Hepatocyte (in vitro differentiated cells): ENCODE measurements around the gene TOMM5. TPM values are rescaled to one million over a fixed set of nuclear protein-coding genes. Genes with fewer than 3 reads are reported as not detected.

Experiments
- DNase-seq: peaks from one replicate; pipeline ENCODE4 v3.0.0-alpha.2; 2016; ENCODE audit warnings: low spot score
- H2AFZ ChIP-seq: fragments of 200-600 bp; sonication (generic); 2 replicates; pipeline ENCODE4 v1.6.0; 2016; ENCODE audit warnings: antibody characterized with exemption, mild to moderate bottlenecking
- H3K27ac ChIP-seq: fragments of 200-600 bp; sonication (generic); 2 replicates; pipeline ENCODE4 v1.5.1; 2016; ENCODE audit warnings: mild to moderate bottlenecking
- H3K27me3 ChIP-seq: fragments of 200-600 bp; sonication (generic); 2 replicates; pipeline ENCODE4 v1.6.1; 2016
- H3K36me3 ChIP-seq: fragments of 200-600 bp; sonication (generic); replicated peaks from 2 replicates; pipeline ENCODE4 v1.5.1; 2016; ENCODE audit warnings: low read depth; ENCODE audit not compliant: insufficient read depth
- H3K4me1 ChIP-seq: fragments of 200-600 bp; sonication (generic); 2 replicates; pipeline ENCODE4 v1.5.1; 2016; ENCODE audit warnings: mild to moderate bottlenecking, moderate library complexity; ENCODE audit not compliant: insufficient read depth
- H3K4me2 ChIP-seq: fragments of 200-600 bp; sonication (generic); 2 replicates; pipeline ENCODE4 v1.6.0; 2016
- H3K4me3 ChIP-seq: fragments of 200-600 bp; sonication (generic); 2 replicates; pipeline ENCODE4 v1.5.1; 2016; ENCODE audit warnings: mild to moderate bottlenecking
- H3K79me2 ChIP-seq: fragments of 200-600 bp; sonication (generic); 2 replicates; pipeline ENCODE4 v1.6.0; 2017; ENCODE audit warnings: mild to moderate bottlenecking
- H3K9me2 ChIP-seq: fragments of 200-600 bp; sonication (generic); replicated peaks from 2 replicates; pipeline ENCODE4 v1.6.0; 2017; ENCODE audit warnings: mild to moderate bottlenecking; ENCODE audit not compliant: insufficient read depth
- H3K9me3 ChIP-seq: fragments of 200-600 bp; sonication (generic); 2 replicates; pipeline ENCODE4 v1.5.1; 2016; ENCODE audit warnings: low read depth, mild to moderate bottlenecking
- H4K20me1 ChIP-seq: fragments of 200-600 bp; sonication (generic); 2 replicates; pipeline ENCODE4 v1.6.0; 2016; ENCODE audit warnings: mild to moderate bottlenecking; ENCODE audit not compliant: insufficient read depth, poor library complexity, severe bottlenecking
- CTCF ChIP-seq: fragments of 200-600 bp; sonication (generic); IDR thresholded peaks from 2 replicates; pipeline ENCODE4 v1.5.1; 2016; ENCODE audit warnings: antibody characterized with exemption, mild to moderate bottlenecking; ENCODE audit not compliant: poor library complexity
- EZH2 ChIP-seq: fragments of 200-600 bp; sonication (generic); IDR thresholded peaks from 2 replicates; pipeline ENCODE4 v1.6.1; 2016; ENCODE audit warnings: antibody characterized with exemption, mild to moderate bottlenecking, borderline replicate concordance
- EZH2phosphoT487 ChIP-seq: fragments of 200-600 bp; sonication (generic); IDR thresholded peaks from one replicate; pipeline ENCODE4 v1.6.1; 2018; ENCODE audit warnings: antibody characterized with exemption, mild to moderate bottlenecking, low read depth, moderate library complexity; ENCODE audit not compliant: unreplicated experiment, severe bottlenecking
- WGBS: methylation state at CpG from one replicate; pipeline ENCODE4 v1.1.6; 2016; ENCODE audit warnings: low lambda C conversion rate; ENCODE audit errors: missing lambda C conversion rate; 5-methylcytosine and 5-hydroxymethylcytosine counted together
- polyA plus RNA-seq: library from polyadenylated mRNA; unstranded; fragments of >200 nt; fragmentation: Nextera tagmentation; extraction: Ambion mirVana; gene quantifications from 2 replicates; pipeline ENCODE4 v1.2.1, GENCODE V29; 2016
- total RNA-seq: library from RNA; depleted of rRNA; stranded (reverse); fragments of >200 nt; gene quantifications from 2 replicates; pipeline ENCODE4 v1.2.3, GENCODE V29; 2014

Gene TOMM5
- total and polyA plus RNA-seq, 2 experiments from 2014 or later = 187 to 283 TPM

DNA sequence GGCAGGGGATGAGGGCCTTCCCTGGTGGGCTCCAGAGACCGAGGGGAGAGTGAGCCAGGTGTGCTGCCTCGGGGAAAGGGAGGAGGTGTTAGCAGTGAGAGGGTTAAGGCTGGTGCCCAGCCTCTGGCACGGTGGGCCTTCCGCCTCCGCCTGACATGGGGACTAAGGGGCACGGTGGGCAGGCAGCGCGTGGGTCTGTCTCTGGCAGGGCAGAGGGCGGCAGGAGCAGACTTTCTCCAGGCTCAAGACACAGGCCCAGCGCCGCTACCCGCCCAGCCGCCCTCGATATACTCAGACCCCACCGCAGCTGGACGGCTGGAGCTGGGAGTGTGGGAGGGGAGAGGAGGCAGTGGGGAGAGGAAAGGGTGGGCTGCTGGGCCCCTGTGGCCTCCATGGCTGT, 43.4 kb upstream of the TOMM5 start:
- H3K4me3 ChIP-seq = no peak overlapping the region
- TF ChIP-seq CTCF = no peak
- TF ChIP-seq EZH2phosphoT487 = no peak
- no peak for TF ChIP-seq EZH2
- WGBS = 94% methylated on average over 12 of the region's 16 CpGs
- H3K79me2 ChIP-seq = no peaks in the 10 kb centered on the region
- no peaks in the 10 kb centered on the region for H4K20me1 ChIP-seq
- H3K9me3 ChIP-seq = no peaks in the 10 kb centered on the region
- no peaks in the 10 kb centered on the region for H3K4me1 ChIP-seq
- no peak overlapping the region for H3K27ac ChIP-seq
- no peak for DNase-seq
- H3K36me3 ChIP-seq = no peaks in the 10 kb centered on the region
- no peak overlapping the region for H3K4me2 ChIP-seq
- no peak overlapping the region for H2AFZ ChIP-seq
- H3K27me3 ChIP-seq = peaks cover 4% of the 10 kb centered on the region
- H3K9me2 ChIP-seq = no peaks in the 10 kb centered on the region

GRCh38 chr9:37632479-37632878, 40.1 kb upstream of the TOMM5 start:
- H3K27ac ChIP-seq = no peak overlapping the region
- TF ChIP-seq CTCF = no peak
- no peak for TF ChIP-seq EZH2phosphoT487
- no peak for TF ChIP-seq EZH2
- no peak for DNase-seq

GRCh38 chr9:37626708-37627292, 34.4 kb upstream of the TOMM5 start:
- H3K36me3 ChIP-seq = no peaks in the 10 kb centered on the region
- H3K4me1 ChIP-seq = no peaks in the 10 kb centered on the region
- WGBS = 34% methylated on average over 5 of the region's 5 CpGs
- no peak overlapping the region for H3K4me3 ChIP-seq
- H3K9me3 ChIP-seq = no peaks in the 10 kb centered on the region
- TF ChIP-seq CTCF (no peak), EZH2phosphoT487 (no peak), EZH2 (no peak)
- no peak overlapping the region for H3K4me2 ChIP-seq
- H4K20me1 ChIP-seq = no peaks in the 10 kb centered on the region
- H3K27me3 ChIP-seq = no peaks in the 10 kb centered on the region
- no peak for DNase-seq
- no peak overlapping the region for H3K27ac ChIP-seq
- H3K9me2 ChIP-seq = no peaks in the 10 kb centered on the region
- H3K79me2 ChIP-seq = no peaks in the 10 kb centered on the region
- H2AFZ ChIP-seq = no peak overlapping the region

More at GRCh38 chr9:37632479-37632878, 40.1 kb upstream of the TOMM5 start:
- Histone ChIP-seq H3K27me3 (peaks cover 4% of the 10 kb centered on the region), H4K20me1 (no peaks in the 10 kb centered on the region), H2AFZ (no peak overlapping the region), H3K36me3 (no peaks in the 10 kb centered on the region), H3K9me3 (no peaks in the 10 kb centered on the region), H3K79me2 (no peaks in the 10 kb centered on the region), H3K4me2 (no peak overlapping the region), H3K4me3 (no peak overlapping the region), H3K4me1 (no peaks in the 10 kb centered on the region), H3K9me2 (no peaks in the 10 kb centered on the region)
- 92% methylated on average over 4 of the region's 4 CpGs for WGBS
